RWPE2 (cell line): ENCODE results near the gene RNF212.

Experiments used
- ATAC-seq: fragments of 200-7000 bp; cut with Tn5 transposase; 3 replicates; pipeline ENCODE4 v1.9.1; 2021; ENCODE audit warnings: low read depth
- DNase-seq: peaks from one replicate; pipeline ENCODE4 v3.0.0-alpha.2; 2020; ENCODE audit warnings: low spot score
- H3K27ac ChIP-seq: fragments of 450-650 bp; 2 replicates; pipeline ENCODE4 v1.5.1; 2017; ENCODE audit warnings: mild to moderate bottlenecking; ENCODE audit not compliant: poor library complexity, severe bottlenecking
- H3K27me3 ChIP-seq: fragments of 250-450 bp; sonication (Bioruptor Pico); 2 replicates; pipeline ENCODE4 v1.5.1; 2021; ENCODE audit warnings: mild to moderate bottlenecking, moderate library complexity; ENCODE audit not compliant: insufficient read depth, poor library complexity, severe bottlenecking
- H3K36me3 ChIP-seq: fragments of 250-450 bp; sonication (Bioruptor Pico); 2 replicates; pipeline ENCODE4 v1.5.1; 2020; ENCODE audit warnings: low read depth, mild to moderate bottlenecking, moderate library complexity
- H3K4me1 ChIP-seq: fragments of 250-450 bp; sonication (Bioruptor Pico); 2 replicates; pipeline ENCODE4 v1.5.1; 2021; ENCODE audit warnings: mild to moderate bottlenecking, moderate library complexity; ENCODE audit not compliant: insufficient read depth, poor library complexity, severe bottlenecking
- H3K4me3 ChIP-seq: fragments of 250-450 bp; sonication (Bioruptor Pico); 2 replicates; pipeline ENCODE4 v1.5.1; 2021; ENCODE audit warnings: mild to moderate bottlenecking, moderate library complexity; ENCODE audit not compliant: severe bottlenecking
- H3K9me3 ChIP-seq: fragments of 250-450 bp; sonication (Bioruptor Pico); 2 replicates; pipeline ENCODE4 v1.5.1; 2021; ENCODE audit warnings: mild to moderate bottlenecking, moderate library complexity; ENCODE audit not compliant: severe bottlenecking
- TF ChIP-seq, protein P1 (sequence below): fragments of 450-650 bp; IDR thresholded peaks from one replicate; pipeline ENCODE4 v1.5.1; 2017; ENCODE audit warnings: mild to moderate bottlenecking, moderate library complexity; ENCODE audit not compliant: poor library complexity, severe bottlenecking

Gene RNF212

DNA sequence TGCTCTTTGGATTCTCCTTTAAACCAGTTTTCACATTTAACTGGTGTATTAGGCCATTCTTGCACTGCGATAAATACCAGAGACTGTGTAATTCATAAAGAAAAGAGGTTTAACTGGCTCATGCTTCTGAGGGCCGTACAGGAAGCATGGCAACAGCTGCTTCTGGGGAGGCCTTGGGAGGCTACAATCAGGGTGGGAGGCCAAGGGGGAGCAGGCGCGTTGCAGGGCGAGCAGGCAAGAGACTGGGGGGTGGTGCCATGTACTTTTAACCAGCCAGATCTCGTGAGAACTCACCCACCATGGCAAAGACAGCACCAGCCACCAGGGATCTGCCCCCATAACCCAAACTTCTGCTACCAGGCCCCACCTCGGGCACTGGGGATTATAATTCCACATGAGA is 38.1 kb downstream of the RNF212 start:
- Histone ChIP-seq H3K4me3 (no peak overlapping the region), H3K4me1 (no peaks in the 10 kb centered on the region), H3K27me3 (no peaks in the 10 kb centered on the region), H3K36me3 (no peaks in the 10 kb centered on the region), H3K9me3 (no peaks in the 10 kb centered on the region), H3K27ac (peak overlapping the region; percentile 7)
- no peak for ATAC-seq
- no peak for DNase-seq
- TF ChIP-seq, protein P1, sequence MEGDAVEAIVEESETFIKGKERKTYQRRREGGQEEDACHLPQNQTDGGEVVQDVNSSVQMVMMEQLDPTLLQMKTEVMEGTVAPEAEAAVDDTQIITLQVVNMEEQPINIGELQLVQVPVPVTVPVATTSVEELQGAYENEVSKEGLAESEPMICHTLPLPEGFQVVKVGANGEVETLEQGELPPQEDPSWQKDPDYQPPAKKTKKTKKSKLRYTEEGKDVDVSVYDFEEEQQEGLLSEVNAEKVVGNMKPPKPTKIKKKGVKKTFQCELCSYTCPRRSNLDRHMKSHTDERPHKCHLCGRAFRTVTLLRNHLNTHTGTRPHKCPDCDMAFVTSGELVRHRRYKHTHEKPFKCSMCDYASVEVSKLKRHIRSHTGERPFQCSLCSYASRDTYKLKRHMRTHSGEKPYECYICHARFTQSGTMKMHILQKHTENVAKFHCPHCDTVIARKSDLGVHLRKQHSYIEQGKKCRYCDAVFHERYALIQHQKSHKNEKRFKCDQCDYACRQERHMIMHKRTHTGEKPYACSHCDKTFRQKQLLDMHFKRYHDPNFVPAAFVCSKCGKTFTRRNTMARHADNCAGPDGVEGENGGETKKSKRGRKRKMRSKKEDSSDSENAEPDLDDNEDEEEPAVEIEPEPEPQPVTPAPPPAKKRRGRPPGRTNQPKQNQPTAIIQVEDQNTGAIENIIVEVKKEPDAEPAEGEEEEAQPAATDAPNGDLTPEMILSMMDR: no peak

DNA sequence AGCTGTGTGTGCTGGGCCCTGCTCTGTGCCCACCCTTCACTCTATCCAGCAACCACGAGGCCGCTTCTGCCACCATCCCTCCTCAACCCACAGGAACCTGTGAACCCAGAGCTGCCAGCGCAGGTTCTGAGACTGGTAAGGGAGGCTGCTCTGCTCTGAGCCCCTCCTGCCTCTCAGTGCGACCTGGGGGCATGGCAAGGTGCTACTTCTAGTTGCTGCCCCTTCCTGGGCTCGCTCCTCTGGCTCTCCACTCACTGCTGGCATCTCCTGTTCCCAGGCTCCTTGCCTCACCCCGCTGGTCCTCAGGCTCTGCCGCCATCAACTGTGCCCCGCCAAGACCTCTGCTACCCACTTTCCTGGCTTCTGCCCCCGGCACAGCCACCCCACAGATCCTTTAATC is 39.3 kb downstream of the RNF212 start:
- no peak for ATAC-seq
- Histone ChIP-seq H3K27ac (no peak overlapping the region), H3K36me3 (no peaks in the 10 kb centered on the region), H3K27me3 (no peaks in the 10 kb centered on the region), H3K9me3 (no peaks in the 10 kb centered on the region), H3K4me1 (no peaks in the 10 kb centered on the region), H3K4me3 (no peak overlapping the region)
- TF ChIP-seq, protein P1: no peak
- DNase-seq: no peak

DNA sequence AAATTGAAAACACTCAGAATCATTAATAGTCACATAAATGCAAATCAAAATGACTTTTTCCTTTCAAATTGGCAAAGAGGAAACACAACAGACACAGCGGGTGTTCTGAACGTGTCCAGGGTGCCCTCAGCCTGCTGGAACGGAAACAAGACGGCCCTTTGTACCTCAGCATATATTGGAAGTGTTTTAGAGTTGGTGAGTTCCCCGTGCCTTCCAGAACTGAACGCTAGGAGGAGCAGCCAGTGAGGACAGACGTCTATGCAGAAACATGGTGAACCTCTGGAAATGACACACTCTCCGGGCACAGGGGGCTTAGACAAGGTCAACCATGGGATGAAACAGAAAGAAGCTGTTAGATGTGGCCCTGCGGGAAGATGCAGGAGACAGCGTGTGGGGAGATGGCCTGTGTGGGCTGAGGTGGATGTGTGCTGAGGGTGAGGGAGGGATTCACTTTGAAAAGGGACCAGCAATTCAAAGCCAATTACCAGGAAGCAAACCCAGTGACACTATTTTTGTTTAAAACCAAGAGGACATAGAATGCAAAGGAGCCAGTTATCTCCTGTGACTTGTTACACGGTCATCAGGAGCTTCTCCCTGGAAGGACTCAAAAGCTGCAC is 40.4 kb downstream of the RNF212 start:
- DNase-seq: no peak
- ATAC-seq: peak; percentile 65
- TF ChIP-seq, protein P1: peak; percentile 65
- Histone ChIP-seq H3K4me1 (no peaks in the 10 kb centered on the region), H3K27me3 (no peaks in the 10 kb centered on the region), H3K36me3 (no peaks in the 10 kb centered on the region), H3K9me3 (no peaks in the 10 kb centered on the region), H3K27ac (no peak overlapping the region), H3K4me3 (no peak overlapping the region)

DNA sequence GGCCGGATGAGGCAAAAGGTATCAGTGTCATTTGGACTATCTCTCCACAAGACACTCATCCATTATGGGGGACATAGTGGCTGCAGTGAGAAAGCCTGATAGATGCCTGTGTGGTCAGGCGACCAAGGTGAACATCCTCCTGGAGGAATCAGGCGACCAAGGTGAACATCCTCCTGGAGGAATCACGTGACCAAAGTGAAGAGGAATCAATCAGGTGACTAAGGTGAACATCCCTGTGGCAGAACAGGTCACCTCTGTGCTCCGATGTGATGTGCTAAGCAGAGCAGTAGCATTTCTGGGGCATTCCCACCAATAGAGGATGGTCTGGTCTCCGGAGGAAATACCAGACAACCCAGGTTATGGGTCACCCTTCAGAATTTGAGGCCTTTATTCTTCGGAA is 44.0 kb downstream of the RNF212 start:
- DNase-seq (no peak), ATAC-seq (no peak)
- H3K4me1 ChIP-seq: no peaks in the 10 kb centered on the region
- H3K4me3 ChIP-seq: no peak overlapping the region
- H3K36me3 ChIP-seq: no peaks in the 10 kb centered on the region
- no peak overlapping the region for H3K27ac ChIP-seq
- no peaks in the 10 kb centered on the region for H3K9me3 ChIP-seq
- peaks cover 4% of the 10 kb centered on the region for H3K27me3 ChIP-seq
- TF ChIP-seq, protein P1: no peak

DNA sequence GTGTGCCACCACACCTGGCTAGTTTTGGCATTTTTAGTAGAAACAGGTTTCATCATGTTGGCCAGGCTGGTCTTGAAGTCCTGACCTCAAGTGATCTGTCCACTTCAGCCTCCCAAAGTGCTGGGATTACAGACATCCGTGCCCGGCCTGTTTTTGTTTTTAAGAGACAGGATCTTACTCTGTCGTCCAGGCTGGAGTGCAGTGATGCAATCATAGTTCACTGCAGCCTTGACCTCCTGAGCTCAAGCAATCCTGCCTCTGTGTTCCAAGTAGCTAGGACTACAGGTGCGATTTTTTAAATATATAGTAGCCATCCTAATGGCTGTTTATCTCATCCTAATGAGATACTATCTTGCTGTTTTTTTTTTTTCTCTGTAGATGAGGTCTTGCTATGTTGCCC is 47.6 kb downstream of the RNF212 start:
- Histone ChIP-seq H3K27me3 (peaks cover 4% of the 10 kb centered on the region), H3K9me3 (no peaks in the 10 kb centered on the region)
- ATAC-seq: no peak

More for the DNA sequence above, 47.6 kb downstream of the RNF212 start:
- DNase-seq: no peak
- H3K27ac ChIP-seq: no peak overlapping the region
- H3K4me3 ChIP-seq: no peak overlapping the region
- H3K36me3 ChIP-seq: no peaks in the 10 kb centered on the region
- H3K4me1 ChIP-seq: no peaks in the 10 kb centered on the region
- TF ChIP-seq, protein P1: no peak
